22Rv1 (cell line): ENCODE results near the gene GUK1.

Experiments used
- CTCF ChIP-seq: fragments of 450-650 bp; IDR thresholded peaks from 2 replicates; pipeline ENCODE4 v1.5.1; 2017; ENCODE audit warnings: mild to moderate bottlenecking
- ZFX ChIP-seq: fragments of 450-650 bp; IDR thresholded peaks from 2 replicates; pipeline ENCODE4 v1.6.1; 2017; ENCODE audit warnings: antibody characterized with exemption, borderline replicate concordance

- TF ChIP-seq CTCF, result peak; percentile 56
- no peak for TF ChIP-seq ZFX
Measured at GRCh38 chr1:228180271-228180958, 40.3 kb downstream of the GUK1 start.
